ENCODE data around the gene AP1G2.
"Not testable (repeated sequence)": the region's sequence is repeated elsewhere in the genome, so short reads cannot be mapped to it uniquely, and the experiment has no call there.

The AP1G2 gene

DNA sequence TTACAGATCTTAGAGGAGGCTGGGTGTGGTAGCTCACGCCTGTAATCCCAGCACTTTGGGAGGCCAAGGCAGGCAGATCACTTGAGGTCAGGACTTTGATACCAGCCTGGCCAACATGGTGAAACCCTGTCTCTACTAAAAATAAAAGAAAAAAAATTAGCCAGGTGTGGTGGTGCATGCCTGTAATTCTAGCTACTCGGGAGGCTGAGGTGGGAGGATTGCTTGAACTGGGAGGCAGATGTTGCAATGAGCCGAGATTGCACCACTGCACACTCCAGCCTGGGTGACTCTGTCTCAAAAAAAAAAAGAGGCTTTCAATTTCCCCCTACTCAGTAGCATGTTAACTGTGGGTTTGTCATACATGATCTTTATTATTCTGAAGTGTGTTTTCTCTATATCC lies 26.6 kb upstream of the AP1G2 start:
- not testable (repeated sequence) for DNase-seq (ENCODE audit: low read depth)

DNA sequence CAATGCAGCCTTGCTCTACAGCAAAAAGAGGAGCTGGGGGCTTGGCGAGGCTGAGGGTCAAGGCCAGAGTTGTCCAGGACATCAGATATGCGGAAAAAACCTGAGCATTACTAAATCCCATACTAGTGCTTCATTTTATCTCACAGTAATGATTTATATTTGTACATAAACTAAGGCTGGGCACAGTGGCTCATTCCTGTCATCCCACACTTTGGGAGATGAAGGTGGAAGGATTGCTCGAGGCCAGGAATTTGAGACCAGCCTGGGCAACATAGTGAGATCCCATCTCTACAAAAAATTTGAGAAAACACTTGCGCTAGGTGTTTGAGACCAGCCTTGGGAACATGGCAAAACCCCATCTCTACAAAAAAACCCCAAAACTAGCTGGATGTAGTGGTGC lies 22.6 kb upstream of the AP1G2 start:
- no peak for DNase-seq (ENCODE audit: low read depth)

GRCh38 chr14:23589606-23590005 lies 22.0 kb upstream of the AP1G2 start:
- no peak for DNase-seq (ENCODE audit: low read depth)

GRCh38 chr14:23588884-23589598 lies 21.4 kb upstream of the AP1G2 start:
- DNase-seq (ENCODE audit: low read depth): peak; percentile 90

DNA sequence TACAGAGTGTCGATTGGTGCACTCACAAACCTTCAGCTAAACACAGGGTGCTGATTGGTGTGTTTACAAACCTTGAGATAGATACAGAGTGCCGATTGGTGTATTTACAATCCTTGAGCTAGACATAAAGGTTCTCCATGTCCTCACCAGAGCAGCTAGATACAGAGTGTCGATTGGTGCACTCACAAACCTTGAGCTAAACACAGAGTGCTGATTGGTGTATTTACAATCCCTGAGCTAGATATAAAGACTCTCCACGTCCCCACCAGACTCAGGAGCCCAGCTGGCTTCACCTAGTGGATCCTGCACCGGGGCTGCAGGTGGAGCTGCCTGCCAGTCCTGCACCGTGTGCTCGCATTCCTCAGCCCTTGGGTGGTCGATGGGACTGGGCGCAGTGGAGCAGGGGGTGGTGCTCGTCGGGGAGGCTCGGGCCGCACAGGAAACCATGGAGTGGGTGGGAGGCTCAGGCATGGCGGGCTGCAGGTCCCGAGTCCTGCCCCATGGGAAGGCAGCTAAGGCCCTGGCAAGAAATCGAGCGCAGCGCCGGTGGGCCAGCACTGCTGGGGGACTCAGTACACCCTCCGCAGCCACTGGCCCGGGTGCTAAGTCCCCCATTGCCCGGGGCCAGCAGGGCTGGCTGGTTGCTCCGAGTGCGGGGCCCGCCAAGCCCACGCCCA lies 17.1 kb upstream of the AP1G2 start:
- DNase-seq (ENCODE audit: low read depth): not testable (repeated sequence)

- not testable (repeated sequence) for DNase-seq (ENCODE audit: low read depth)
Observed at GRCh38 chr14:23583761-23584526, 16.4 kb upstream of the AP1G2 start.

DNA sequence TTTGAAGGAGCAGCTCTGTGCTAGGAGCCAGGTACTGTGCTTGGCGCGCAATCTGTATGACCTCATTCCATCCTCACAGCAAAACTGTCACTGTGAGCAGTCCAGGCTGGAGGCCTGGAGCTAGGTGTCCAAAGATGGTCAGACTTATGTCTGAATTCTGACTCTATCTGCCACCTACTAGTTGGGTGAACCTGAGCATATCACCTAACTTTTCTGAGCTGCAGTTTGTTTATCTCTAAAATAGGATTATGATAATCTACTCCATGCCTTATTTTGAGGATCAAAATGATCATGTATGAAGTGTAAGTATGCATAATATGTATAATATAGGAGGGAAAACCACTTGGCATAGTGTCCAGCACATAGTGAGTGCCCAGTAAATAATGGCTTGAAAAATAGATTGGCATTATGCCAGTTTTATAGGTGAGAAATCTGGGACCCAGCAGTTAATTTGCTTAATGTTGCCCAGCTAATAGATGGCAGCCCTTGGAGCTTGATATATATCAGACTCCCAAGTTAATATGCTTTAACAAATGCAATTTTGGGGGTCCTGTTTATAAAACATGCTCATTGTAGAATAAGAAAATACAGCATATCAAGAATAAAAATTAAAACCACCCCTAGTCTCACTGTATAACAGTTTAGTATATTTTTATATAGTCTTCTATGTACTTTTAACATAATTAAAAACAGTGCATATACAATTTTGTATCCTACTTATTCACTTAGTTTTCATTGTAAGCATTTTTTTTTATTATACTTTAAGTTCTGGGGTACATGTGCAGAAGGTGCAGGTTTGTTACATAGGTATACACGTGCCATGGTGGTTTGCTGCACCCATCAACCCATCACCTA lies 15.5 kb upstream of the AP1G2 start:
- no peak for DNase-seq (ENCODE audit: low read depth)

DNA sequence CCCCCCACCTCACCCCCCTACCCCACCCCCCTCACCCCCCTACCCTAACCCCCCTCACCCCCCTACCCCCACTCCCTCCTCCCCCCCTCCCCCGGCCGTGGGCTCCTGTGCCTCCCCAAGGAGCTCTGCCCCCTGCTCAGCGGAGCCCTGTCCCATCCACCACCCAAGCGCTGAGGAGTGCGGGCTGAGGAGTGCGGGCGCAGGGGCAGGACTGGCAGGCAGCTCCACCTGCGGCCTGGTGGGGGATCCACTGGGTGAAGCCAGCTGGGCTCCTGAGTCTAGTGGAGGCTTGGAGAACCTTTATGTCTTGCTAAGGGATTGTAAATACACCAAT lies 13.3 kb upstream of the AP1G2 start:
- no peak for DNase-seq (ENCODE audit: low read depth)

DNA sequence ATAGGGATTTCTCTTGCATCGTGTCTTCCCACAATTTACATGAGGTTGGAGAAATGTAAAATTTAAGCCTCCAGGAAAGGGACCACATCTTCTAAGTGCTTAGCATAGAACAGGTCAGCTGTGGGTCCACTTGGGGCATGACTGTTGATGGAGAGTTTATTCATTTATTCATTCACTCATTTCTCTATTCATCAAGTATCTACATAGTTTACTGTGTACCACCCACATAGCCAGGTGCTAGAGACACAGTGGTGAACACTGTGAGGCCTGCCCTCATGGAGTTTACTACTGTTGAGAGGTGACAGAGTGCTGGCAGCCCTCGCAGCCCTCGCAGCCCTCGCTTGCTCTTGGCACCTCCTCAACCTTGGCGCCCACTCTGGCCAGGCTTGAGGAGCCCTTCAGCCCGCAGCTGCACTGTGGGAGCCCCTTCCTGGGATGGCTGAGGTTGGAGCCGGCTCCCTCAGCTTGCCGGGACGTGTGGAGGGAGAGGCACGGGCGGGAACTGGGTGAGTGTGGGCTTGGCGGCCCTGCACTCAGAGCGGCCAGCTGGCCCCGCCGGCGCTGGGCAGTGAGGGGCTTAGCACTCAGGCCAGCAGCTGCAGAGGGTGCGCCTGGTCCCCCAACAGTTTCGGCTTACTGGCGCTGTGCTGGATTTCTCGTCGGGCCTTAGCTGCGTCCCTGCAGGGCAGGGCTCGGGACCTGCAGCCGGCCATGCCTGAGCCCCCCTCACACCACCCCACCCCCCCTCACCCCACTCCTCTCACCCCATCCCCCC lies 12.7 kb upstream of the AP1G2 start:
- DNase-seq (ENCODE audit: low read depth): no peak

- no peak for DNase-seq (ENCODE audit: low read depth)
Observed at GRCh38 chr14:23579739-23580138, 12.1 kb upstream of the AP1G2 start.

- no peak for DNase-seq (ENCODE audit: low read depth)
Observed at GRCh38 chr14:23579311-23579630, 11.7 kb upstream of the AP1G2 start.

DNA sequence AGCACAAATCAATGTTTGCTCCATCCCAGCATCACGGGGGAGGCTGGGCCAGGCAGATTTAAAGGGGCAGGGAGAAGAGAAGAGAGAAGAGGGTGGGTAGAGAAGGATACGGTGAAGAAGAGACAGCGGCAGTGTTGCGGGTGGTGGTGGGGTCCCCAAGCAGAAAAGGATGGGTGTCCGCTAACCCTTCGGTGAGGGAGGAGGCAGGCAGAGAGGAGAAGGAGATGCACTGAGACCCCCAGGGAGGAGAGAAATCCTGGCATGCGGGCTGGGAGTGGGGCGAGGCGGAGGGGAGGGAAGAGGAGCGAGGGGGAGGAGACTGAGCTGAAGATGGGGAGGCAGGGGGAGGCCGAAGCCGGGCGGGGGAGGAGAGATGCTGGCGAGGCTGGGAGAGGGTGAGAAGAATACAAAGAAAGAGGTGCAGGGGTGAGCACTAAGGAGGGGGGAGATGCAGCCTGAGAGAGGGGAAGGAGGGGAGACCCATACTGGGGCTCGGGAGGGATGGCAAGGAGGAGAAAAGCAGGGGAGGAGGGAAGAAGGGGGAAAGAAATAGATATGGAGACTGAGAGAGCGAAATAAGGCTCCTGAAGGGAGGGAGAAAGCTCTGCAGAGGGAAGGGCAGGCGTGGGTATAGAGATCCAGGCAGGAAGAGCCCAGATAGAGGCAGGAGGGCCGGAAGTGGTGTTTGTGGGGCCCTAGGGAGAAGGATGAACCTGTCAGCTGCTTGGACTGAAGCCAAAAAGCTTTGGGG lies 11.1 kb upstream of the AP1G2 start, which contains the start of gene JPH4:
JPH4 (minus strand) TSS at position 231 of the 751 bp plus-strand sequence. CDS start 1,337 bp downstream, outside the sequence.
- peak; percentile 25 for DNase-seq (ENCODE audit: low read depth)

- no peak for DNase-seq (ENCODE audit: low read depth)
Observed at GRCh38 chr14:23577710-23578392, 10.3 kb upstream of the AP1G2 start.

DNA sequence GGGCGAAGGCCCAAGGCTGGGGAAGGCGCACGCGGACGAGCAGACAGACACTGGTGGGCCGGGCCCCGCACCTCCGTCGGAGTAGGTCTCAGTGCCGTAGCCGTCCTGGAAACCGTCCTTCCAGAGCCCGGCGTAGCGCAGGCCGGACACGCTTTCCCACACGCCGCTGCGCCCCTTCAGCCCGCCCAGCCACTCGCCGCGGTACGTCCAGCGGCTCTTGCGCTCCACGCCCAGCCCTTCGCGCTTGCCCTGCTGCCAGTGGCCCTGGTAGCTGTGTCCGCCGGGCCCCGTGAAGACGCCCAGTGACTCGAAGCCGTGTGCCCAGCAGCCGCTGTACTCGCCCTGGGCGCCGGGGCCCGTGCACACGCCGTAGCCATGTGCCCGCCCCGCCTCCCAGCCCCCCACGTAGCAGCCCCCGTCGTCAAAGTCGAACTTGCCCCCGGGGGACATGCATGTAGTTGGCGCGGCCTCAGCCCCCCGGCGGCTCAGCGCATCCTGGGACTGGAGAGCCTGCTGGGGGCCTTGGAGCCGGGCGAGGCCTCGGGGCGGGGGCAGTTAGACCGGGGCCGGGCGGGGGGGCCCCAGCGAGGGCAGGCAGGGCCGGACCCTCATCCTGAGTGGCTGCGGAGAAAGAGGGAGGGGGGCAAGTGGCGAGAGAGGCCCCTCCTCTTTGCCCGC lies 9.6 kb upstream of the AP1G2 start:
- DNase-seq (ENCODE audit: low read depth): peak; percentile 19

DNA sequence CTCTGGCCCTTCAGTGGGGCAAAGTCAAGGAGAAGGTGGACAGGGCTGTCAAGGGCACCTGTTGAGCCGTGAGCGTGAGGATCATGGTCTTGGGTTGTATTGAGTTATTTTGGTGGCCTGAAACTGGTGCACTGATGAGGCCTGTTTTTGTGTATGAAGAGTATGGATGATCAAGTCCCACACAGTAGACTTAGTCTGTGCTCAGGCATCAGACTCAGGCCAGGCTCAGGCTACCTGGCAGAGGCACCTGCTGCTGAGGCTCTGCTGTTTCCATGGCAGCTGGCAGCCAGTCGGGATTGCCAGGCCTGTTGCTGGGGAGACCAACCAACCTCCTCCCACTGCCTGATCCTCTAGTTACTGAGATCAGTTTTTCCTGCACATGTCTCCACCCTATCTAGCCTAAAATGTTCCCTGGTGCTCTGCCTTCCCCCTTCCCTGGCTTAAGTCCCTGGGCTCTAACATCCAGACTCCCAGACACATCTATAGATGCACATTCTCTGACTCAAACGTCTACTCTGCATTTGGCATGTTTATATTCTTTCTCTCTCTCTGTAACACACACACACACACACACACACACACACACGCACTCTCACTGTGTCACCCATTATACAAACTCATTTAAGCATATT lies 5.9 kb upstream of the AP1G2 start:
- DNase-seq (ENCODE audit: low read depth): no peak

DNA sequence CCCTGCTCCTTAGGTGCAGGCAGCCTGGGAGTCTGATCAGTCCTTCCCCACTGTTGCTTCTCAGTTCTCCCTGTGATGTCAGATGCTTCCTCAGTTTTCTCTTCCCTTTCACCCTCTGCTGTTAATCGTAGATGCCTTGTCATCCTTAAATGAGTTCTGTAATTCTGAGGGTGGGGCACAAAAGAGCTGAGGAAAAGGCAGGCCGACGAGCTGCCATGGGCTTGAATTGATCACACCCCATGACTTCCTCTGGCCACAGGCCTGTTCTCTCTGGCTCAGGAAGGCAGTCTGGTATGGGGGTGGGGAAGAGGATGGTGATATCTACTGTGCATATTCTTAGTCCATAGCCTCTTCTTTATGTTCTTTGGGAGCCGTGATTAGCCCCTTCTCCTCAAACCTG lies 5.2 kb upstream of the AP1G2 start:
- DNase-seq (ENCODE audit: low read depth): no peak

GRCh38 chr14:23572524-23572828 lies 4.9 kb upstream of the AP1G2 start:
- DNase-seq (ENCODE audit: low read depth): no peak

- DNase-seq (ENCODE audit: low read depth): no peak
Observed at GRCh38 chr14:23571701-23572523, 4.3 kb upstream of the AP1G2 start.
